SK-N-SH treated with all-trans-retinoic acid at 6 μM for 48 hours (cell line): ENCODE data around the gene SORCS2.

Experiments used
- ATAC-seq: fragments of 200-7000 bp; cut with Tn5 transposase; 3 replicates; pipeline ENCODE4 v1.9.1; 2020; ENCODE audit warnings: mild to moderate bottlenecking, moderate library complexity
- ARNTL ChIP-seq: fragments of 450-650 bp; formaldehyde crosslinking; IDR thresholded peaks from 2 replicates; pipeline ENCODE4 v1.5.0; 2020; ENCODE audit warnings: low read depth, mild to moderate bottlenecking, moderate library complexity, borderline replicate concordance
- BACH2 ChIP-seq: fragments of 250-450 bp; sonication (Bioruptor Pico); IDR thresholded peaks from 2 replicates; pipeline ENCODE4 v1.9.0; 2021; ENCODE audit warnings: mild to moderate bottlenecking, borderline replicate concordance
- CSDC2 ChIP-seq: fragments of 250-450 bp; sonication (Bioruptor Pico); IDR thresholded peaks from 2 replicates; pipeline ENCODE4 v1.5.0; 2020; ENCODE audit warnings: mild to moderate bottlenecking, moderate library complexity
- ESRRG ChIP-seq: fragments of 250-450 bp; sonication (Bioruptor Pico); IDR thresholded peaks from 2 replicates; pipeline ENCODE4 v1.6.1; 2021; ENCODE audit warnings: mild to moderate bottlenecking
- ISL1 ChIP-seq: fragments of 250-450 bp; sonication (Bioruptor Pico); IDR thresholded peaks from 2 replicates; pipeline ENCODE4 v2.1.2; 2022; ENCODE audit warnings: mild to moderate bottlenecking, moderate library complexity
- OSR1 ChIP-seq: fragments of 250-450 bp; sonication (Bioruptor Pico); IDR thresholded peaks from 2 replicates; pipeline ENCODE4 v1.8.0; 2022; ENCODE audit warnings: moderate library complexity, mild to moderate bottlenecking, inconsistent platforms
- PPARA ChIP-seq: fragments of 250-450 bp; sonication (Bioruptor Pico); IDR thresholded peaks from 2 replicates; pipeline ENCODE4 v1.5.0; 2020; ENCODE audit warnings: mild to moderate bottlenecking, borderline replicate concordance
- RARB ChIP-seq: fragments of 250-450 bp; sonication (Bioruptor Pico); IDR thresholded peaks from 2 replicates; pipeline ENCODE4 v1.8.0; 2021; ENCODE audit warnings: mild to moderate bottlenecking, moderate library complexity
- SNAI2 ChIP-seq: fragments of 250-450 bp; sonication (Bioruptor Pico); IDR thresholded peaks from 2 replicates; pipeline ENCODE4 v1.5.0; 2020; ENCODE audit warnings: mild to moderate bottlenecking, moderate library complexity
- TCF4 ChIP-seq: fragments of 250-450 bp; sonication (Bioruptor Pico); IDR thresholded peaks from 2 replicates; pipeline ENCODE4 v1.8.0; 2021; ENCODE audit warnings: mild to moderate bottlenecking, moderate library complexity, borderline replicate concordance
- TOX ChIP-seq: fragments of 250-450 bp; sonication (Bioruptor Pico); IDR thresholded peaks from 2 replicates; pipeline ENCODE4 v1.8.0; 2021; ENCODE audit warnings: mild to moderate bottlenecking, moderate library complexity, borderline replicate concordance
- ZC3H10 ChIP-seq: fragments of 250-450 bp; sonication (Bioruptor Pico); IDR thresholded peaks from 2 replicates; pipeline ENCODE4 v1.5.1; 2021; ENCODE audit warnings: mild to moderate bottlenecking, moderate library complexity
- ZFP3 ChIP-seq: fragments of 250-450 bp; sonication (Bioruptor Pico); IDR thresholded peaks from 2 replicates; pipeline ENCODE4 v1.5.0; 2020; ENCODE audit warnings: mild to moderate bottlenecking, moderate library complexity
- ZFP30 ChIP-seq: fragments of 450-650 bp; formaldehyde crosslinking; IDR thresholded peaks from 2 replicates; pipeline ENCODE4 v1.5.0; 2022; ENCODE audit warnings: mild to moderate bottlenecking, moderate library complexity
- ZNF565 ChIP-seq: fragments of 450-650 bp; formaldehyde crosslinking; conservative IDR thresholded peaks from 2 replicates; pipeline ENCODE4 v1.5.0; 2020; ENCODE audit warnings: low read depth, mild to moderate bottlenecking, moderate library complexity
- ZNF8 ChIP-seq: fragments of 450-650 bp; formaldehyde crosslinking; IDR thresholded peaks from 2 replicates; pipeline ENCODE4 v1.5.0; 2020; ENCODE audit warnings: mild to moderate bottlenecking, moderate library complexity
- TF ChIP-seq, protein P1 (sequence below): fragments of 250-450 bp; sonication (Bioruptor Pico); IDR thresholded peaks from 2 replicates; pipeline ENCODE4 v1.8.0; 2021; ENCODE audit warnings: low read depth, mild to moderate bottlenecking, moderate library complexity, borderline replicate concordance
- TF ChIP-seq, protein P2 (sequence below): fragments of 250-450 bp; sonication (Bioruptor Pico); IDR thresholded peaks from 2 replicates; pipeline ENCODE4 v1.5.1; 2020; ENCODE audit warnings: low read depth, mild to moderate bottlenecking, moderate library complexity
- TF ChIP-seq, protein P3 (sequence below): fragments of 250-450 bp; sonication (Bioruptor Pico); IDR thresholded peaks from 2 replicates; pipeline ENCODE4 v1.5.1; 2021; ENCODE audit warnings: mild to moderate bottlenecking, moderate library complexity

Gene SORCS2

DNA sequence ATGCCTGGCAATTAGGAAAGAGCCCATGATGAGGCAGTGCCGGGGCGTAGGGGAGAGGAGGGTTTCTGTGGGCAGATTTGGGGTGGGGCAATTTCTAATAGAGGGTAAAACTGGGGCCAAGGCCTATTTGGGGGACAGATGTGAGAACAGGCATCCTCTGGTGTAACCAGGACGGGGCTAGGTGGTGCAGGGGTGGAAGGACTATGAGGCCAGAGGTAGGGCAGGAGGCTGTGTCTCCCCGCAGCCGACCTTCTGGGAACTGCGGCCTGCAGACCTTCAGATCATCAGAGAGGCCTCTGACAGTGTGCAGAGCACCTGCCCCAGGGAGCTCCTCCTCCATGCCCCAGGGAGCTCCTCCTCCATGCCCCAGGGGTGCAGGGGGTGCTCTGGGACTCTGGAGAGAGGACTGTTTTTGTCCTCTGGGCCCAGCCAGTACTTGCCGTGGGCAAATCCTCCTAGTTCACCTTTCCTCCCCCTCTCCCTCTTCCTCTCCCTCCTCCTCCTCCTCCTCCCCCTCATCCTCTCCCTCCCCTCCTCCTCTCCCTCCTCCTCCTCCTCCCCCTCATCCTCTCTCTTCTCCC is 101.9 kb downstream of the SORCS2 start:
- peak; percentile 32; the same call in 2 of the 3 replicates for ATAC-seq
- TF ChIP-seq ZFP3 = no peak
- no peak for TF ChIP-seq RARB (CRISPR knock-in tag)
- TF ChIP-seq ARNTL (CRISPR knock-in tag) = no peak
- TF ChIP-seq OSR1 (CRISPR knock-in tag) = no peak
- no peak for TF ChIP-seq ZNF565 (CRISPR knock-in tag)
- no peak for TF ChIP-seq BACH2 (CRISPR knock-in tag)
- no peak for TF ChIP-seq SNAI2 (CRISPR knock-in tag)
- TF ChIP-seq ZNF8 (CRISPR knock-in tag) = no peak
- no peak for TF ChIP-seq PPARA (CRISPR knock-in tag)

DNA sequence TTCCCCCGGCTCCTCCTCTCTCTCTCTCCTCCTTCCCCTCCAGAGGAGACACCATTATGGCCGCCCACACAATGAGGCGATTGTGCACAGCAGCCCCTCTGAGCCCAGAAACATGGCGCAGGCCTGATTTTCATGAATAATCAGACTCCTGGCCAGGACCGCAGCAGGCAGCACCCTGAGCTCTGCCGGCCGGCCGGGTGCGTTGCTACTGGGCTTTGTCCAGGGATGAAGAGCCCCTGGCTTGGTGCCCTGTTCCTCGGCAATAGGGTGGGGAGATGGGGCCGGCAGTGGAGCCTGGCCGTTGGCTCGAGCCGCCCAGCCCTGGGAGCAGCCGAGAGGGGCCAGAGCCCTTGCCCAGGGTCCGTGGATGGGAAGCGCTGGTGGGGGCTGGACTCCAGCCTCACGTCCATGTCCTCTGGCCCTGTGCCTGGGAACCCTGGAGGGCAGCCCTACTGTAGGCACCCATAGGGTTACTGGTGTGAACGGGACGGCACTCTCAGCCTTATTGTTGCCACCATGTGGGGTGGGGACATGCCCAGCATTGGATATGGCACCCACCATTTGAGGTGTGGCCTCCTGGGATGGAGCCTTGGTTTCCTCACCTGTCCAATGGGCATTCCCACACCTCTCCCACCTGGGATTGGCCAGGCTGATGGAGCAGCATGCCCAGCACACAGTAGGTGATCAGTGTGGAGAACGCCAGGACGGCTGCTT is 103.0 kb downstream of the SORCS2 start:
- peak; percentile 18 for ATAC-seq
- TF ChIP-seq ARNTL (CRISPR knock-in tag) = no peak
- TF ChIP-seq, protein P1, sequence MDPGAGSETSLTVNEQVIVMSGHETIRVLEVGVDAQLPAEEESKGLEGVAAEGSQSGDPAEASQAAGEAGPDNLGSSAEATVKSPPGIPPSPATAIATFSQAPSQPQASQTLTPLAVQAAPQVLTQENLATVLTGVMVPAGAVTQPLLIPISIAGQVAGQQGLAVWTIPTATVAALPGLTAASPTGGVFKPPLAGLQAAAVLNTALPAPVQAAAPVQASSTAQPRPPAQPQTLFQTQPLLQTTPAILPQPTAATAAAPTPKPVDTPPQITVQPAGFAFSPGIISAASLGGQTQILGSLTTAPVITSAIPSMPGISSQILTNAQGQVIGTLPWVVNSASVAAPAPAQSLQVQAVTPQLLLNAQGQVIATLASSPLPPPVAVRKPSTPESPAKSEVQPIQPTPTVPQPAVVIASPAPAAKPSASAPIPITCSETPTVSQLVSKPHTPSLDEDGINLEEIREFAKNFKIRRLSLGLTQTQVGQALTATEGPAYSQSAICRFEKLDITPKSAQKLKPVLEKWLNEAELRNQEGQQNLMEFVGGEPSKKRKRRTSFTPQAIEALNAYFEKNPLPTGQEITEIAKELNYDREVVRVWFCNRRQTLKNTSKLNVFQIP (CRISPR knock-in tag) = no peak
- no peak for TF ChIP-seq CSDC2 (CRISPR knock-in tag)
- no peak for TF ChIP-seq ZFP30
- TF ChIP-seq OSR1 (CRISPR knock-in tag) = no peak
- TF ChIP-seq TOX (CRISPR knock-in tag) = no peak
- no peak for TF ChIP-seq PPARA (CRISPR knock-in tag)
- no peak for TF ChIP-seq ZFP3
- TF ChIP-seq ISL1 (CRISPR knock-in tag) = no peak
- no peak for TF ChIP-seq ESRRG (CRISPR knock-in tag)
- TF ChIP-seq, protein P2, sequence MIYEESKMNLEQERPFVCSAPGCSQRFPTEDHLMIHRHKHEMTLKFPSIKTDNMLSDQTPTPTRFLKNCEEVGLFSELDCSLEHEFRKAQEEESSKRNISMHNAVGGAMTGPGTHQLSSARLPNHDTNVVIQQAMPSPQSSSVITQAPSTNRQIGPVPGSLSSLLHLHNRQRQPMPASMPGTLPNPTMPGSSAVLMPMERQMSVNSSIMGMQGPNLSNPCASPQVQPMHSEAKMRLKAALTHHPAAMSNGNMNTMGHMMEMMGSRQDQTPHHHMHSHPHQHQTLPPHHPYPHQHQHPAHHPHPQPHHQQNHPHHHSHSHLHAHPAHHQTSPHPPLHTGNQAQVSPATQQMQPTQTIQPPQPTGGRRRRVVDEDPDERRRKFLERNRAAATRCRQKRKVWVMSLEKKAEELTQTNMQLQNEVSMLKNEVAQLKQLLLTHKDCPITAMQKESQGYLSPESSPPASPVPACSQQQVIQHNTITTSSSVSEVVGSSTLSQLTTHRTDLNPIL (CRISPR knock-in tag) = no peak
- TF ChIP-seq ZC3H10 = no peak
- TF ChIP-seq, protein P3, sequence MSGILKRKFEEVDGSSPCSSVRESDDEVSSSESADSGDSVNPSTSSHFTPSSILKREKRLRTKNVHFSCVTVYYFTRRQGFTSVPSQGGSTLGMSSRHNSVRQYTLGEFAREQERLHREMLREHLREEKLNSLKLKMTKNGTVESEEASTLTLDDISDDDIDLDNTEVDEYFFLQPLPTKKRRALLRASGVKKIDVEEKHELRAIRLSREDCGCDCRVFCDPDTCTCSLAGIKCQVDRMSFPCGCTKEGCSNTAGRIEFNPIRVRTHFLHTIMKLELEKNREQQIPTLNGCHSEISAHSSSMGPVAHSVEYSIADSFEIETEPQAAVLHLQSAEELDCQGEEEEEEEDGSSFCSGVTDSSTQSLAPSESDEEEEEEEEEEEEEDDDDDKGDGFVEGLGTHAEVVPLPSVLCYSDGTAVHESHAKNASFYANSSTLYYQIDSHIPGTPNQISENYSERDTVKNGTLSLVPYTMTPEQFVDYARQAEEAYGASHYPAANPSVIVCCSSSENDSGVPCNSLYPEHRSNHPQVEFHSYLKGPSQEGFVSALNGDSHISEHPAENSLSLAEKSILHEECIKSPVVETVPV (CRISPR knock-in tag) = no peak
- no peak for TF ChIP-seq BACH2 (CRISPR knock-in tag)

DNA sequence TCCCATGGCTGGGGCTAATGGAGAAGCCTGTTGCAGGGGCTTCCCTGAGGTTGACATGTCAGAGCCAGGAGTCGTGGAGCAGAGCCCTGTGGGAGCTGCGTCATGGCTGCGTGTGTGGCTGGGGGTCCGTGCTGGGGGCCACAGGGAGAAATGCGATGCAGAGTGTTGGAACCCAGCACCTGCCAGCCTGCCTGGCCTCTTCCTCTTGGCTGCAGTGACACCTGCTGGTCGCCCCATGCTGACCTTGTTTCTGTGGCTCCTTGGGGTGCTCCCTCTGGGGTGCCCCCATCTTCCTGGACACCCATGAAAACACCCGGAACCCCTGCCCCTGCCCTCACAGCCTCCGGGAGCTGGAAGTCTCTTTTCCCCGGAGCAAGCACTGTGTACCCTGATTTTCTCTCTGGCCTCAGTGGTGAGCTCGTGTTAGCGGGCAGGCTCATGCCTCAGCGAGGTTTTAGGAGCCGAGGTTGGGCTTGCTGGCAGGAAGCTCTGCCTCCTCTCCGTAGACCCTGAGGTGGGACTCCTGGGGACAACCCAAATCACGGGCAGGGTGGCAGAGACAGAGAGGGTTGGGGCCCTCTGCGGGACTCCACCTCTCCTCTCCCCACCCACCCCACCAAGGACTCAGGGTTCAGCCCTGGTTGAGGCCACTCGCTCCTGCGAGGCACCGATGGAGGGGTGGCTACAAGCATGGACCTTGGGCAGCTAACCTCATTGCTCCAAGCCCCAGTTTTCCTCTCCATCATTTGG is 103.7 kb downstream of the SORCS2 start:
- TF ChIP-seq RARB (CRISPR knock-in tag) = no peak
- ATAC-seq = peak; percentile 81

DNA sequence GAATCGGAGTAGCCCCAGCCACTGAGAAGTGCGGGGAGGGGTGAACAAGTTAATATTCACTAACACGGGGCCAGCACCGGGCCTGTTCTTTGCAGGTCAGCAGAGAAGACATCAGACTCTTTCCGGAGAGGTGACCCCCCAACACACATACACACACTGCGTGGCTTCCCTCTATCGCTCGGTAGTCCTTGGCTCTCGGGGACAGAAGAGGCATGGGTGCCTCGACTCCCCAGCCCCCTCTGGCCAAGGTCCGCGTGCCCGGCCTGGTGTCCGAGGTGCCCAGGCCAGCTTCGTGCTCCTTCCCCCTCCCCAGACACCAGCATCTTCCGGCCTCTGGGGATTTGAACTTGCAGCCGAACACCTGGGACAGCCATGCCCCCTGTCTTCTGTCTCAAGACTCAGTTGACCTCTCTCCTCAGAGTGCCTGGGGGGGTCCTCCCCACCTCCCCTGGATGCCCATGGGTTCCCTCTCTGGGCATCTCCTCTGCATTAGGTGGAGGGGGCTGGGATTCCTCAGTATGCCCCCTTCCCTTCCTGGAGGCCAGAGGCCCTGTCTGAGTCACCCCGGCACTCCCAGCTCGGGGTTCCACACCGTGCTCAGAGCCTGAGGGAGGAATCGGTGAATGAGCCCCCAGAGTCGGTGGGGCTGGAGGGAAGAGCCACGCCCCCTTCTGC is 104.5 kb downstream of the SORCS2 start:
- no peak for TF ChIP-seq ESRRG (CRISPR knock-in tag)
- TF ChIP-seq, protein P3 (CRISPR knock-in tag) = no peak
- TF ChIP-seq ISL1 (CRISPR knock-in tag) = no peak
- TF ChIP-seq BACH2 (CRISPR knock-in tag) = no peak
- TF ChIP-seq, protein P1 (CRISPR knock-in tag) = no peak
- TF ChIP-seq TCF4 = no peak
- TF ChIP-seq OSR1 (CRISPR knock-in tag) = no peak
- ATAC-seq = no peak
